Neural cell (in vitro differentiated cells): ENCODE measurements around the gene TAGLN2. TPM values are rescaled to one million over a fixed set of nuclear protein-coding genes. Genes with fewer than 3 reads are reported as not detected.

Experiments used
- H2AFZ ChIP-seq: fragments of 200-600, 300-800 bp; sonication (generic), shearing (Covaris generic); 2 replicates; pipeline ENCODE4 v1.6.0; 2014; ENCODE audit warnings: low read depth, mild to moderate bottlenecking, antibody characterized with exemption, low read length, moderate library complexity
- H3F3A ChIP-seq: fragments of 200-600 bp; shearing (Covaris generic); 2 replicates; pipeline ENCODE4 v1.6.1; 2016; ENCODE audit warnings: mild to moderate bottlenecking, moderate library complexity, mixed read lengths, antibody characterized with exemption, low read length; ENCODE audit not compliant: insufficient read depth, poor library complexity, severe bottlenecking
- H3K27ac ChIP-seq: fragments of 200-600, 300-800 bp; sonication (generic), shearing (Covaris generic); 2 replicates; pipeline ENCODE4 v1.5.1; 2014; ENCODE audit warnings: mild to moderate bottlenecking, low read length, moderate library complexity
- H3K27me3 ChIP-seq: fragments of 300-800, 200-600 bp; sonication (generic), shearing (Covaris generic); 2 replicates; pipeline ENCODE4 v1.6.0; 2014; ENCODE audit warnings: mild to moderate bottlenecking, low read depth, low read length, moderate library complexity; ENCODE audit not compliant: insufficient read depth
- H3K36me3 ChIP-seq: fragments of 300-800, 200-600 bp; sonication (generic), shearing (Covaris generic); 2 replicates; pipeline ENCODE4 v1.5.1; 2014; ENCODE audit warnings: mild to moderate bottlenecking, antibody characterized with exemption, low read length, moderate library complexity; ENCODE audit not compliant: insufficient read depth
- H3K4me2 ChIP-seq: fragments of 300-800, 200-600 bp; sonication (generic), shearing (Covaris generic); 2 replicates; pipeline ENCODE4 v1.6.0; 2014; ENCODE audit warnings: mild to moderate bottlenecking, low read length
- H3K4me3 ChIP-seq: fragments of 300-800, 200-600 bp; sonication (generic), shearing (Covaris generic); 2 replicates; pipeline ENCODE4 v1.5.1; 2014; ENCODE audit warnings: mild to moderate bottlenecking, low read length, moderate library complexity
- H3K79me2 ChIP-seq: fragments of 200-600 bp; shearing (Covaris generic); replicated peaks from 2 replicates; pipeline ENCODE4 v1.6.0; 2014; ENCODE audit warnings: mild to moderate bottlenecking, low read length, moderate library complexity; ENCODE audit not compliant: insufficient read depth
- H3K9ac ChIP-seq: fragments of 300-800, 200-600 bp; sonication (generic), shearing (Covaris generic); 2 replicates; pipeline ENCODE4 v1.6.1; 2016; ENCODE audit warnings: mild to moderate bottlenecking, low read length, mixed read lengths
- H3K9me2 ChIP-seq: fragments of 200-600 bp; shearing (Covaris generic); 2 replicates; pipeline ENCODE4 v1.6.1; 2016; ENCODE audit warnings: mild to moderate bottlenecking, low read length, mixed read lengths; ENCODE audit not compliant: insufficient read depth
- H3K9me3 ChIP-seq: fragments of 200-600, 300-800 bp; sonication (generic), shearing (Covaris generic); 2 replicates; pipeline ENCODE4 v1.6.1; 2016; ENCODE audit warnings: mild to moderate bottlenecking, mixed run types, low read length, moderate library complexity, mixed read lengths
- H4K20me1 ChIP-seq: fragments of 200-600 bp; shearing (Covaris generic); 2 replicates; pipeline ENCODE4 v1.6.1; 2016; ENCODE audit warnings: mild to moderate bottlenecking, mixed run types; ENCODE audit not compliant: insufficient read depth
- EP300 ChIP-seq: fragments of 450-650 bp; conservative IDR thresholded peaks from 2 replicates; pipeline ENCODE4 v1.6.1; 2014; ENCODE audit warnings: antibody characterized with exemption, mild to moderate bottlenecking, moderate library complexity; ENCODE audit not compliant: poor library complexity, severe bottlenecking
- EZH2 ChIP-seq: fragments of 200-600, 300-800 bp; shearing (Covaris generic), sonication (generic); IDR thresholded peaks from 2 replicates; pipeline ENCODE4 v1.6.1; 2014; ENCODE audit warnings: antibody characterized with exemption, low read length, borderline replicate concordance, mild to moderate bottlenecking; ENCODE audit not compliant: insufficient read depth, poor library complexity, severe bottlenecking
- MXI1 ChIP-seq: fragments of 450-650 bp; conservative IDR thresholded peaks from 2 replicates; pipeline ENCODE4 v1.6.1; 2014; ENCODE audit warnings: antibody characterized with exemption, mild to moderate bottlenecking; ENCODE audit not compliant: poor library complexity, severe bottlenecking
- POLR2AphosphoS5 ChIP-seq: IDR thresholded peaks from 2 replicates; pipeline ENCODE4 v1.6.1; 2012
- RAD21 ChIP-seq: fragments of 450-650 bp; conservative IDR thresholded peaks from 2 replicates; pipeline ENCODE4 v1.6.1; 2014; ENCODE audit warnings: antibody characterized with exemption, mild to moderate bottlenecking, moderate library complexity
- REST ChIP-seq: IDR thresholded peaks from 2 replicates; pipeline ENCODE4 v1.6.1; 2012; ENCODE audit warnings: borderline replicate concordance
- SMC3 ChIP-seq: fragments of 450-650 bp; conservative IDR thresholded peaks from 2 replicates; pipeline ENCODE4 v1.6.1; 2014; ENCODE audit warnings: antibody characterized with exemption, mild to moderate bottlenecking, moderate library complexity; ENCODE audit not compliant: poor library complexity
- TAF1 ChIP-seq: IDR thresholded peaks from 2 replicates; pipeline ENCODE4 v1.6.1; 2012; ENCODE audit warnings: low read depth
- polyA plus RNA-seq: library from polyadenylated mRNA; depleted of rRNA; stranded (reverse); fragments of >200 nt; gene quantifications from 2 replicates; pipeline ENCODE4 v1.2.3, GENCODE V29; 2014
- TF ChIP-seq, protein P1 (sequence below): fragments of 450-650 bp; IDR thresholded peaks from 2 replicates; pipeline ENCODE4 v1.5.1; 2014; ENCODE audit warnings: antibody characterized with exemption, mild to moderate bottlenecking, moderate library complexity; ENCODE audit not compliant: poor library complexity, severe bottlenecking

TAGLN2 gene
- polyA plus RNA-seq, 1 donor from 2014 or later = 0.52 TPM

DNA sequence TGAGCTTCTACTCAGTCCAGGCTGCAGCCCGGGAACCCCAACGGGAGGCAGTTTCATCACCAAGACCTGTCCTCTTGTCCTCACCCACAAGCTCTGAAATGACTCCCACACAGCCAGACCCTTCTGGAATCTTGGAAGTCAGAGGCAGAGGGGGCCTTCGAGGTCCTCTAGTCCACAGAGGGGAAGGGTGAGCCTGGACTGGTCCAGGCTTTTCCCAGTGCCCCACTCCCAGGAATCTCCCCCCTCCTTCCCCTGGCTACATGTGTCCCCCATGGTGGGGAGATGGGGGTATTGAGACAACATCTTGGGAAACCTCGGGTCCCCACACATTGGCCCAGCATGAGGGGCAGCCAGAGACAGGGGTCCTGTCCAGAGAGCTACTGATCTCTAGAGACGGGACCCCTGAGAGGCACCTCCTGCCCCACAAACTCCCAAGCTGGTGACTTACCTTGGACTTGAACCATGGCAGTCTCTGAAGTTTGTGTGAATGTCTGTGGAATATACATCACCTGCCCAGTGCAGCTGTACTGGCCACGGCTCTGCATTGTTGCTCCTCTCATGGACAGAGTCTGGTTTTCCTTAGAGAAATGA lies 48.1 kb upstream of the TAGLN2 start:
- Histone ChIP-seq H3K27ac (no peak overlapping the region), H3K79me2 (no peaks in the 10 kb centered on the region), H3K9ac (no peak overlapping the region), H4K20me1 (no peaks in the 10 kb centered on the region), H3K9me3 (no peaks in the 10 kb centered on the region), H3K36me3 (no peaks in the 10 kb centered on the region), H3K4me2 (no peak overlapping the region), H3F3A (no peaks in the 10 kb centered on the region), H3K9me2 (no peaks in the 10 kb centered on the region), H2AFZ (no peak overlapping the region), H3K4me3 (no peak overlapping the region), H3K27me3 (no peaks in the 10 kb centered on the region)
- TF ChIP-seq SMC3 (no peak), POLR2AphosphoS5 (no peak), EZH2 (no peak), TAF1 (no peak), MXI1 (no peak), EP300 (no peak), REST (no peak), RAD21 (no peak)
- TF ChIP-seq, protein P1, sequence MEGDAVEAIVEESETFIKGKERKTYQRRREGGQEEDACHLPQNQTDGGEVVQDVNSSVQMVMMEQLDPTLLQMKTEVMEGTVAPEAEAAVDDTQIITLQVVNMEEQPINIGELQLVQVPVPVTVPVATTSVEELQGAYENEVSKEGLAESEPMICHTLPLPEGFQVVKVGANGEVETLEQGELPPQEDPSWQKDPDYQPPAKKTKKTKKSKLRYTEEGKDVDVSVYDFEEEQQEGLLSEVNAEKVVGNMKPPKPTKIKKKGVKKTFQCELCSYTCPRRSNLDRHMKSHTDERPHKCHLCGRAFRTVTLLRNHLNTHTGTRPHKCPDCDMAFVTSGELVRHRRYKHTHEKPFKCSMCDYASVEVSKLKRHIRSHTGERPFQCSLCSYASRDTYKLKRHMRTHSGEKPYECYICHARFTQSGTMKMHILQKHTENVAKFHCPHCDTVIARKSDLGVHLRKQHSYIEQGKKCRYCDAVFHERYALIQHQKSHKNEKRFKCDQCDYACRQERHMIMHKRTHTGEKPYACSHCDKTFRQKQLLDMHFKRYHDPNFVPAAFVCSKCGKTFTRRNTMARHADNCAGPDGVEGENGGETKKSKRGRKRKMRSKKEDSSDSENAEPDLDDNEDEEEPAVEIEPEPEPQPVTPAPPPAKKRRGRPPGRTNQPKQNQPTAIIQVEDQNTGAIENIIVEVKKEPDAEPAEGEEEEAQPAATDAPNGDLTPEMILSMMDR = no peak

- Histone ChIP-seq H3K9ac (no peak overlapping the region), H4K20me1 (no peaks in the 10 kb centered on the region), H3K4me3 (no peak overlapping the region), H2AFZ (no peak overlapping the region), H3K36me3 (no peaks in the 10 kb centered on the region), H3K27me3 (no peaks in the 10 kb centered on the region), H3F3A (no peaks in the 10 kb centered on the region), H3K9me2 (no peaks in the 10 kb centered on the region), H3K27ac (no peak overlapping the region), H3K79me2 (no peaks in the 10 kb centered on the region), H3K4me2 (no peak overlapping the region), H3K9me3 (no peaks in the 10 kb centered on the region)
- TF ChIP-seq SMC3 (no peak), EZH2 (no peak), EP300 (no peak), MXI1 (no peak), REST (no peak), TAF1 (no peak), POLR2AphosphoS5 (no peak), RAD21 (no peak)
- TF ChIP-seq, protein P1 = no peak
Measured at GRCh38 chr1:159972443-159973205, 47.3 kb upstream of the TAGLN2 start.
